HepG2 (cell line): ENCODE results near the gene DDC. TPM values are rescaled to one million over a fixed set of nuclear protein-coding genes. Genes with fewer than 3 reads are reported as not detected.

Source experiments
- ATAC-seq: fragments of 200-7000 bp; cut with Tn5 transposase; 3 replicates; pipeline ENCODE4 v1.9.1; 2020; ENCODE audit warnings: mild to moderate bottlenecking, moderate library complexity
- BruUV-seq: library from RNA; stranded (reverse); fragments of 400-500 nt; replicated peaks from 2 replicates; lab custom pipeline; 2021; lab: Mats Ljungman, UMichigan
- CTCF ChIA-PET: fragments of 300-600 bp; formaldehyde crosslinking; extraction: SDS; loops from one replicate; lab custom pipeline; 2021; ENCODE audit warnings: low total read pairs, inconsistent platforms, low intra/inter-chr PET ratio; lab: Yijun Ruan, JAX
- POLR2A ChIA-PET: fragments of 350-600 bp; sonication (Branson Sonifier 250); formaldehyde crosslinking; loops from one replicate; lab custom pipeline; 2020; ENCODE audit warnings: antibody characterized with exemption, inconsistent platforms; lab: Yijun Ruan, JAX
- DNase-seq: peaks from one replicate; pipeline ENCODE4 v3.0.0-alpha.2; 2015; ENCODE audit warnings: low spot score
- FAIRE-seq: peaks from 3 replicates; lab custom pipeline; 2011; peaks lifted over from hg19 to GRCh38; lab: Jason Lieb, UNC
- H2AFZ ChIP-seq: one replicate; pipeline ENCODE4 v1.6.1; 2011; ENCODE audit warnings: low read length, inconsistent platforms
- H3K27ac ChIP-seq: fragments of 300-600 bp; 3 replicates; pipeline ENCODE4 v1.8.0; 2011; ENCODE audit warnings: mixed run types, mild to moderate bottlenecking, mixed read lengths, low read length, inconsistent platforms; ENCODE audit not compliant: insufficient read depth; ENCODE audit errors: extremely low read length
- H3K27me3 ChIP-seq, 2 experiments: fragments of 200-600 bp in 1 of 2; 2 replicates in 1 of 2; 3 replicates in 1 of 2; pipeline versions ENCODE4 v1.6.0 to v1.8.0; 2011; ENCODE audit warnings: low read length in 2 of 2, mild to moderate bottlenecking in 2 of 2, moderate library complexity in 2 of 2, inconsistent platforms in 1 of 2; ENCODE audit not compliant: insufficient read depth in 2 of 2, control insufficient read depth in 1 of 2
- H3K36me3 ChIP-seq, 2 experiments: fragments of 200-600 bp in 1 of 2; replicated peaks in 1 of 2; 2 replicates in 1 of 2; 3 replicates in 1 of 2; pipeline versions ENCODE4 v1.5.1 to v1.8.0; 2011; ENCODE audit warnings: low read length in 2 of 2, inconsistent platforms in 1 of 2; ENCODE audit not compliant: insufficient read depth in 2 of 2, control insufficient read depth in 1 of 2
- H3K4me1 ChIP-seq: 2 replicates; pipeline ENCODE4 v1.5.1; 2012; ENCODE audit warnings: low read length, inconsistent platforms; ENCODE audit not compliant: insufficient read depth
- H3K4me2 ChIP-seq: 2 replicates; pipeline ENCODE4 v1.6.0; 2011; ENCODE audit warnings: low read depth, low read length, inconsistent platforms
- H3K4me3 ChIP-seq, 3 experiments: fragments of 200-600 bp in 1 of 3; sonication (generic), shearing (Covaris generic) in 1 of 3; replicated peaks in 1 of 3; 2 replicates each; pipeline ENCODE4 v1.5.1; 2011 to 2016; ENCODE audit warnings: low read length in 3 of 3, inconsistent platforms in 2 of 3, low read depth in 2 of 3, mild to moderate bottlenecking in 2 of 3, control low read depth in 1 of 3, mixed read lengths in 1 of 3; ENCODE audit not compliant: insufficient read depth in 1 of 3
- H3K79me2 ChIP-seq: one replicate; pipeline ENCODE4 v1.6.1; 2011; ENCODE audit warnings: low read length, inconsistent platforms; ENCODE audit not compliant: insufficient read depth
- H3K9ac ChIP-seq: 2 replicates; pipeline ENCODE4 v1.6.0; 2011; ENCODE audit warnings: mild to moderate bottlenecking, low read depth, low read length, inconsistent platforms; ENCODE audit not compliant: insufficient read depth
- H3K9me3 ChIP-seq: 2 replicates; pipeline ENCODE4 v1.5.1; 2012; ENCODE audit warnings: mild to moderate bottlenecking, low read length
- H4K20me1 ChIP-seq: 2 replicates; pipeline ENCODE4 v1.6.0; 2011; ENCODE audit warnings: inconsistent platforms, mild to moderate bottlenecking, low read length, moderate library complexity; ENCODE audit not compliant: insufficient read depth
- ARID3A ChIP-seq: IDR thresholded peaks from 2 replicates; pipeline ENCODE4 v1.6.1; 2012; ENCODE audit warnings: low read depth, low read length, improper control_type of control experiment
- CREM ChIP-seq, 2 experiments: sonication (generic) in 1 of 2; formaldehyde crosslinking in 1 of 2; IDR thresholded peaks; 2 replicates each; pipeline versions ENCODE4 v1.4.0 to v1.6.1; 2016 to 2020; ENCODE audit warnings: antibody characterized with exemption in 1 of 2, mild to moderate bottlenecking in 1 of 2, missing genetic modification reagents in 1 of 2
- DR1 ChIP-seq: sonication (generic); formaldehyde crosslinking; IDR thresholded peaks from 2 replicates; pipeline ENCODE4 v1.8.0; 2021; ENCODE audit warnings: mild to moderate bottlenecking, missing genetic modification reagents, inconsistent platforms
- ETV6 ChIP-seq: sonication (generic); formaldehyde crosslinking; conservative IDR thresholded peaks from 2 replicates; pipeline ENCODE4 v1.4.0; 2020; ENCODE audit warnings: missing genetic modification reagents
- FIP1L1 ChIP-seq: fragments of 200-400 bp; formaldehyde crosslinking; IDR thresholded peaks from 2 replicates; pipeline ENCODE4 v1.6.1; 2018; ENCODE audit warnings: low read depth, mild to moderate bottlenecking, low read length, moderate library complexity, borderline replicate concordance; ENCODE audit not compliant: insufficient read depth
- GABPB1 ChIP-seq: IDR thresholded peaks from 2 replicates; pipeline ENCODE4 v1.6.1; 2016; ENCODE audit warnings: mild to moderate bottlenecking, missing genetic modification reagents, moderate library complexity, missing compliant biosample characterization
- GRHL1 ChIP-seq: sonication (generic); formaldehyde crosslinking; conservative IDR thresholded peaks from 2 replicates; pipeline ENCODE4 v1.8.0; 2022; ENCODE audit warnings: missing genetic modification reagents
- MZF1 ChIP-seq: sonication (generic); formaldehyde crosslinking; IDR thresholded peaks from 2 replicates; pipeline ENCODE4 v1.8.1; 2023; ENCODE audit warnings: mild to moderate bottlenecking, missing genetic modification reagents, borderline replicate concordance
- PHF5A ChIP-seq: IDR thresholded peaks from one replicate; pipeline ENCODE4 v1.6.1; 2018; ENCODE audit warnings: low read depth, missing genetic modification reagents; ENCODE audit not compliant: unreplicated experiment
- TOE1 ChIP-seq: sonication (generic); formaldehyde crosslinking; IDR thresholded peaks from 2 replicates; pipeline ENCODE4 v1.4.0; 2020; ENCODE audit warnings: mild to moderate bottlenecking, missing genetic modification reagents
- ZNF431 ChIP-seq: sonication (generic); formaldehyde crosslinking; IDR thresholded peaks from 2 replicates; pipeline ENCODE4 v1.9.0; 2022; ENCODE audit warnings: missing genetic modification reagents, low read depth, mild to moderate bottlenecking, borderline replicate concordance
- ZNF513 ChIP-seq: sonication (generic); formaldehyde crosslinking; conservative IDR thresholded peaks from 2 replicates; pipeline ENCODE4 v1.5.0; 2020; ENCODE audit warnings: missing genetic modification reagents
- ZNF891 ChIP-seq: sonication (generic); formaldehyde crosslinking; IDR thresholded peaks from 2 replicates; pipeline ENCODE4 v1.5.0; 2020; ENCODE audit warnings: mild to moderate bottlenecking, missing genetic modification reagents
- WGBS: methylation state at CpG from one replicate; pipeline ENCODE4 v1.1.6; 2017; ENCODE audit warnings: low lambda C conversion rate; 5-methylcytosine and 5-hydroxymethylcytosine counted together
- in situ Hi-C: cut with HindIII; loops from 2 replicates; pipeline ENCODE4 v1.10.0; 2017; ENCODE audit warnings: low pct_unique_long_range_greater_than_20kb; ENCODE audit not compliant: extremely low pct_ligation_motif_present
- intact Hi-C: fragments of 100-400 bp; cut with micrococcal nuclease; formaldehyde crosslinking; loops from one replicate; pipeline ENCODE4 v1.10.0; 2022; ENCODE audit not compliant: unreplicated experiment
- polyA plus RNA-seq, 8 experiments: library from polyadenylated mRNA; depleted of rRNA in 3 of 8; stranded (reverse) in 7 of 8; unstranded in 1 of 8; fragments of >200 nt; fragmentation: Illumina TruSeq in 4 of 8; extraction: Trizol in 4 of 8; gene quantifications; 2 replicates each; pipeline versions ENCODE4 v1.2.1 to v1.2.3, GENCODE V29; 2011 to 2016; ENCODE audit warnings: low read depth in 4 of 8, missing spikeins in 1 of 8, mixed read lengths in 1 of 8; ENCODE audit not compliant: insufficient read depth in 1 of 8
- total RNA-seq, 5 experiments: library from RNA; depleted of rRNA; stranded (reverse); fragments of >200 nt; fragmentation: Illumina TruSeq; extraction: Trizol; gene quantifications; 2 replicates each; pipeline ENCODE4 v1.2.3, GENCODE V29; 2016; ENCODE audit warnings: low read depth in 1 of 5

DDC gene
- total and polyA plus RNA-seq, 2 of the 13 experiments (the other 11 are each of a cell fraction or from before 2014, with no cell fraction given) = 11.7 to 93.3 TPM

- no peak for TF ChIP-seq ZNF431
- no peak for TF ChIP-seq MZF1 (CRISPR knock-in tag)
- no peak for TF ChIP-seq TOE1
- TF ChIP-seq FIP1L1 = no peak
- TF ChIP-seq DR1 (CRISPR knock-in tag) = no peak
- TF ChIP-seq ZNF891 (CRISPR knock-in tag) = no peak
- TF ChIP-seq ZNF513 (CRISPR knock-in tag) = no peak
- TF ChIP-seq GABPB1 (CRISPR knock-in tag) = no peak
- TF ChIP-seq PHF5A (CRISPR knock-in tag) = no peak
- TF ChIP-seq GRHL1 (CRISPR knock-in tag) = no peak
- TF ChIP-seq ETV6 (CRISPR knock-in tag) = no peak
- no peak for TF ChIP-seq CREM (IDR thresholded peaks at IDR 0.05)
- TF ChIP-seq CREM (CRISPR knock-in tag; IDR thresholded peaks at IDR 0.05) = no peak
- TF ChIP-seq ARID3A = no peak
- Histone ChIP-seq H3K79me2 (no peaks in the 10 kb centered on the region), H3K4me1 (peaks cover 8% of the 10 kb centered on the region), H3K4me3 (no peak overlapping the region), H3K4me2 (no peak overlapping the region), H3K27me3 (no peaks in the 10 kb centered on the region), H3K27ac (no peak overlapping the region), H3K9me3 (no peaks in the 10 kb centered on the region), H4K20me1 (no peaks in the 10 kb centered on the region), H2AFZ (no peak overlapping the region), H3K36me3 (peaks cover 5 to 15% of the 10 kb centered on the region in 2 experiments; a peak in 4 of 5 replicates), H3K9ac (no peak overlapping the region)
- no peak for ATAC-seq
- POLR2A ChIA-PET = no interaction called here
- FAIRE-seq = no peak
- CTCF ChIA-PET = interaction anchor here (2.1 to 2.6 kb wide), 2 partner anchors 166 to 212 kb away, joined by 18 to 31 read pairs; no protein-coding TSS in a partner anchor
- in situ Hi-C loops (loop anchor here (5.0 to 25.0 kb wide), 3 partner anchors 160 to 670 kb away; no protein-coding TSS in a partner anchor), intact Hi-C loops (no loop called here)
- no peak for DNase-seq
- 98% methylated on average over 11 of the region's 11 CpGs for WGBS
- no TSS peak for BruUV-seq
Observed at GRCh38 chr7:50466815-50467585, 98.2 kb downstream of the DDC start.
